SHP77 treated with DMSO at 0.1 percent for 48 hours (cell line): ENCODE results near the gene IRF2BP2.

Experiments used
- DNase-seq: peaks from one replicate; lab custom pipeline; 2025; lab: John Stamatoyannopoulos, UW

IRF2BP2 gene

DNA sequence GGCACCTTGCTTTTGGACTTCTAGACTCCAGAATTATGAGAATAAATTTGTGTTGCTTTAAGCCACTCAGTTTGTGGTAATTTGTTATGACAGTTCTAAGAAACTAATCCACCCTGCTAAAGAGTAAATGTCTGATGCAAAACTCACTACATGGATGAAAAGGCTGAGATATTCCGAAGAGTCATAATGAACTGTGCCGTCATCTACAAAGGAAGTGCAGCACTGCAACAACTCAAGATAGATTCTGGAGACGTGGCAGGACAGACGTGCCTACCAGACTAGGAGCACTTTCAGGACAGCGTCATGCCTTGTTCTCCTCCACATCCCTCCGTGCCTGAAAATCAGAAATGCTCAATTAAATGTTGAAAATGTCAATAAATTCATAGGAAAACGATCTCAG is 24.4 kb upstream of the IRF2BP2 start:
- no peak for DNase-seq

DNA sequence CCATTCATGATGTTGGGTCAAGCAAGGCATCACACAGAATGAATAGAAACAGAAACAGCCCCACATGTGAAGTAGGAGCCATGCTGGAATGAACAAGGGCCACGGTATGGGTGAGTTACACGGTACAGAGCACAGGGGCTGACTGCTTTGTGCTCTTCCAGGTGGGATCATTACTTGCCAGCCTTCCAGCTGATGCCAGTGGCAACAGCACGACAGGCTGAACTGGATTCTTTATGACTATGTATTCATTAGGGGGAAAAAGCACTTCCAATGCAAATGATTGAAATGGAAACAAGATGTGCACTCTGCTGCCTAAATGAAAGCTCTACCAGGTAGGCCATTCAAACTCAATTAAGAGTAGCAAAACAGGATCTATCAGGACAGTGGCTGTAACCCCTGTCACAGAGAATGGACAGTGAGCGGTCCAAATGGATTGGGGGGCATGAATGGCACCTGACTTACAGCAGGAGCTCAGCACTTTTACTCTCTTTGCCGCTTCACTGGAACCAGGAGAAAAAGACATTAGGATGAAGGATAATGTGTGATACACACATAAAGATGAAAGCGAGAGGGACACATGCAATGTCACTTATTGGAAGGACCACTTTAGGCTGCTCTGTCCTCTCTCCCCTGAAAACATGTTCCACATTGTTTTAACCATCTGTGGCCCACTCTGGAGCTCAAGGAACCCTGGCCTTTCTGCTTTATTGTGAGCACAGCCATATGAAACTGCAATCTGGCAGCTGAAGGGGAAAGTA is 23.4 kb upstream of the IRF2BP2 start:
- DNase-seq, result no peak

DNA sequence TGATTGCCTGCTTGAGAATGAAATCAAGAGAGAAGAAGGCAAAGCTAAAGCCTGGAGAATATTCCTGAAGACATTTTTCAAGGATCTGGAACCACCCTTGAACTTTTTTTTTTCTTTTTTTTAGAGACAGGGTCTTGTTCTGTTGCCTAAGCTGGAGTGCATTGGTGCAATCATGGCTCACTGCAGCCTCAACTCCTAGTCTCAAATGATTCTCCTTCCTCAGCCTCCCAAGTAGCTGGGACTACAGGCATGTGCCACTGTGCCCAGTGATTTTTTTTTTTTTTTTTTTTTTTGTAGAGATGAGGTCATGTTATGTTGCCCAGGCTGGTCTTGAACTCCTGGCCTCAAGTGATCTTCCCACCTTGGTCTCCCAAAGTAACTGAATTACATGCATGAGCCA is 22.2 kb upstream of the IRF2BP2 start:
- DNase-seq, result no peak

DNA sequence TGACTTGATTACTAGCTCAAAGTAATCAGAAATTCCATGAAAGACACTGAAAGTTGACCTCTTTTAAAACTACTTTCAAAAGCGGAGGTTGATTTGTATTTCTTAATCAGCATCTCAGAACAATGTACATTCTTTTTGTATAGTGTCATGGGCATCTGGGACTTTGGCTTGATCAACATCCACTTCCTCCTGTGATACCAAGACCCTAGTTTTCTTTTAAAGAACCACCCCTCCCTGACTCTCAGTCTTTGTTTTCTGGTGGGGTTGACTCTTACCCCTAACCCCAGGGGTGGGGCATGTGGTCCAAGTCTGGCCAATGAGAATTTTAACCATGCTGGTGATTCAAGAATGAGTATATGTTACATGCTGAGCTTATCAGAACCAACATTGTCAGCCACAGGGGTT is 21.7 kb upstream of the IRF2BP2 start:
- DNase-seq, result no peak

DNA sequence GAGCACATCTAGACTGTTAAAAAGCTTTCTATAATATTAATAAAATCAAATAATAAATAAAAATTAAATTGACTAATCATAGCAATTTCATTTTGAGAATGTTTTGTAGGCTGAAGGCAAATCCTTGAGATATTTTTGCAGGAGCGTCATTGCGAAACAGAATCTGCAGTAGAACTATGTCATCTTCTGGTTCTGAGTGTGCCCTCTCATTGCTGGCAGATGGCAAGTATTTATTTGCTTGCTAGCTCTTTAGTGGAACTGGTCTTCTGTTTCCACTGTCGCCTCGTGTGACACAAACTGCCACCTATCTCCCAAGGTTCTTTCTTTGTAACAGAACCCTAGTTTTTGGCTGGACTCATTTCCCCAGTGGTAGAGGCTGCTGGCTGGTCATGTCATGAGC is 19.0 kb upstream of the IRF2BP2 start:
- DNase-seq, result no peak

DNA sequence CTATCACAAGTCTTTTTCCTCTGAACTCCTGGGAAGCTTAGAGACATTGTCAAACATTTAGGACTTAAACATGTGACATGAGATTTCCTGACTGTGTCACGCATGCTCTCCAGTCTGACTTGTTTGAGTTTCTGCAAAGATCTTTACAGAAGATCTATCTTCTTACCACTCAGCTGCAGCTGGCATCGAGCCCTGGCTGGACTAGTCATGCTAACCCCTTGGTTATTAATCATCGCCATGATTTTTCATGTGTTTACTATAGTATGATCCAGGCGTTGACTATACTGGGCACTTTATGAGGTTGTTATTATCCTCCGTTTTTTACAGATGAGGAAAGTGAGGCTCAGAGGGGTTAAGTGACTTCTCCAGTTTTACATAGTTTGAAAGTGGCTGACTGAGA is 18.1 kb upstream of the IRF2BP2 start:
- no peak for DNase-seq

DNA sequence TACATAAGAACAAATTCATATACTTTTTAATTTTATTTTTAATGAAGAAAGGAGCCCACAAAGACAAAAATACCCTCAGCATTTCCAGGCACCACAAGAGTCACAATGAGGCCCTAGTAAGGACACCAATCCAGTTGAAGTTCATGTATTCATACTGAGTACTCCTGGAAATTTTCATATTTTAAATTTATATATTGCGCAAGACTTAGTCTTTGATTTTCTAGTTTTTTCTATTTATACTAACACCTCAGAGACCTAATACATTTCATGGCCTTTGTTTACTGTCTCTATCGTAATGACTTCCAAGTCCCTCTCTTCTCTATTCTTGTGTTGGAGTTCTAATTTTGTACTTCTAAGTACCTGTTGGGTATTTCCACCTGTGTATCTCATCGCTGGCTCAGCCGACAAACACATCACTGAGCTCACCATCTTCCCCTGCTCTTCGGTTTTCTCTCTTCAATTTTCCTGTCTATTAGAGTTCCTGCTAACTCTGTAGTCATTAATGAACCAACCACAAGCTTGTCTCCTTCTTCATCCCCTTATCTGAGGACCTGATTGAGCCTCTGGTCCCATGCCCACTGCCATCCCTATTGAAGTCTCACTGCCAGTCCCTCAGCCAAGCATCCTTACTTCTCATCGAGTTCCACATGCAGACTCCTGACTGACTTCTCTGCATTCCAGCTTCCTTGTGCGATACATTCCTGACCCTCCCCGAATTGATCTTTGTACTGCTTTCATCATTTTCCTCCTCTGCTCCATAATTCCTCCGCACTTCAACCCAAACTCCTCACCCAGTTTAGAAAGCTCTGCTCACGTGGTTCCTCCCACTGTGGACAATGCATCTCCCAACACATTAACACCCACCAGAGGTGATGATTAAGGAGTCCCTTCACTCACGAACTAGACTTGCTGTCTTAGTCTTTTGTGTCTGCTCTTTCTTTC is 17.3 kb upstream of the IRF2BP2 start:
- DNase-seq, result no peak

DNA sequence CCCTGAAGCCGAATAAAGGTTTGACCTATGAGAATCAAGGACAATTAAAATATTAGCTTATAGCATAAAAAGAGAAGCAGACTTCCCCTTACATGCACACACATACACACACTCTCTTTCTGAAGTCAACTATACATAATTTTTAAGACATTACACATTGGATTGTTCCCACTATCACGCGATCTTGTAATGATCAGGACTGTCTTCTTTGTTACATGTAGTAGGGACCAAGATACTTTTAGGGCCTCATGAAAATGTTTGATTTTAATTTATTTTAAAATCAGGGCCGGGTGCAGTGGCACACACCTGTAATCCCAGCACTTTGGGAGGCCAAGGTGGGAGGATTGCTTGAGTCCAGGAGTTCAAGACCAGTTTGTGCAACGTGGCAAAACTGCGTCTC is 16.4 kb upstream of the IRF2BP2 start:
- no peak for DNase-seq

DNA sequence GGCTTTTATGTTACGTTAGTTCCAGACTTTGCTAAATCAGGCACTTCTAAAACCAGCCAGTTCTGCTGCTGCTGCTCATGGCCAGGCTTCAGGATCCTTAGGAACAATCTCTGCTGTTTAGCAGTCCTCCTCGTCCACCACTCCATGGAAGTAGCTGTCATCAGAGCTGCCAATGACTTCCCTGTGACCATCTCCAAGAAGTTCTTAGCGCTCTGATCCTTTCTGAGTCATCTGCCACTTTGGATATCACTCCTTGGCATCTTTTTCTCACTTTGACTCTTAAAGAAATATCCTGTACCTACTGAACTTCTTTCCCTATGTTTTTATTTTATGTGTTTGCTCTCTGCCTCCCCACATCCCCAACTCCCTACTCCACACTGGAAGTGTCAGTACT is 14.7 kb upstream of the IRF2BP2 start:
- no peak for DNase-seq

DNA sequence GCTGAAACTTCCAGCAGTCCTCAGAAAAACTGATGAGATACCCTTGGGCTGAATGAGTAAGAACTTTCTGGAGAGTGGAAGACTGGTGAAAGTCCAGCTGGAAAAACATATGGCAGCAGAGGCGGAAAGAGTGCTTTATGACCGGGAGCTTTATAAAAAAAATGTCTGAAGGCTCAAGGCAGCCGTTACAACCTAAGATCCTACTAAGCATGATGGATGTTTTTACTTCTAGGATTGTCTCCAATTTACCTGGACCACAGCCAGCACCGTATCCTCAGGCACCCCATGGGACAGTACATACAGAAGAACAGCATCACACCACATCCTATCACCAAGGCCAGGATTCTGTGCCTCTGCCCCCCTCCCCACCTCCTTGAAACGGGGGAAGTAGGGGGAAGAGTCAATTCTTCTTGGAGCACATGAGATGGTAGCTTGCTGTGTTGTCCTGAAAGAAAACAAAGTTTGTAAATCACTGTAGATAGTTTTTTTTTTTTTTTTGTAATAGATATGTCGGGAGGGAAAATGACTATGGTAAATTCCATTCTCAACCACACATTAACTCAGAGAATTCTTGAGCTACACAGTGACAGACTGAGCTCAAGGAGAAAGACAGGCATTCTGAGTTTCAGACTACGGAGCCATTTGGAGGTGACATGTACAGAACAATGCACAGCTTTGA is 11.8 kb upstream of the IRF2BP2 start:
- no peak for DNase-seq

DNA sequence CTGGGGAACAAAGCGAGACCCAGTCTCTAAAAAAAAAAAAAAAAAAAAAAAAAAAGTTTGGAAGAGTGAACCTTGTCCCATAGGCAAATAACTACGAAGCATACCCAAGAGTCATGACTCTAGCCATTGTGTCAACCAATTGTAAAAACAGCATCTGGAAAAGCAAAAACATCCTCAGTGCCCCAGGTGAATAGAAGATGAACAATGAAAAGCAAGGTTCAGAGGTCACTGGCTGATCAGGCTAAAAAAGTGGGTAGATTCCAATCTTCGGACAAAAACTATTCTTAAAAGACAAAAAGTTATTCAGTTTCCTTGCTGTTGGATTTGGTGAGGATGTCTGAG is 11.1 kb upstream of the IRF2BP2 start:
- DNase-seq, result no peak

DNA sequence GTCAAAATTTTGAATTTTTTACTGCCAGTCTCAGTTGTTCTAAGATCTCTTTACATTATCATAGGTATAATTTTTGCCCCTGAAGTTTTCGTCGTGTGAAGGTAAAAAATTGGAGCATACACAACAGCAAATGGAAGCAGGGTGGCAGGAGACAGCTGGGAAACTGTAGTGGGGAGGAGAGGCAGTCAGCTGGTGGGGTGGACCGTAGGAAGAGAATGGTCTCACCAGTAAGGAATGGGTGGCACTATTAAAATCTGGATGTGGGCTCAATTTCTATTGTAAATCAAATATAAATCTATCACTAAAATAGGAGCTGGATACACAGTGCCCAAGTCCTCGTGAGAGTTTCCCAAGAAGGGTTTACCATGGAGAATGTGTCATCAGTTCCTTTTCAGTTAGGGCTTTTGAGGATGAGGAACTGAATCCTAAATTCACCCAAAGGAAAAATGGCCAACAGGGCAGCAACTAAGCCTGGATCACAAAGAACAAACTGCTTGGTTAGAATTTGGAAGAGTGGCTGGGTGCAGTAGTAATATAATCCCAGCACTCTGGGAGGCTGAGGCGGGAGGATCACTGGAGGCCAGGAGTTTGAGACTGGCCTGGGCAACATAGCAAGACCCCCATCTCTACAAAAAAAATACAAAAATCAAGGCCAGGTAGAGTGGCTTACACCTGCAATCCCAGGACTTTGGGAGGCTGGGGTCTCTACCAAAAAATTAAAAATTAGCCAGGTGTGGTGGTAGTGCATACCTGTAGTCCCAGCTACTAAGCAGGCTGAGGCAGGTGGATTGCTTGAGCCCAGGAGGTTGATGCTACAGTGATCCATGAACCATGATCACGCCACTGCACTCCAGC is 10.5 kb upstream of the IRF2BP2 start:
- DNase-seq, result no peak

DNA sequence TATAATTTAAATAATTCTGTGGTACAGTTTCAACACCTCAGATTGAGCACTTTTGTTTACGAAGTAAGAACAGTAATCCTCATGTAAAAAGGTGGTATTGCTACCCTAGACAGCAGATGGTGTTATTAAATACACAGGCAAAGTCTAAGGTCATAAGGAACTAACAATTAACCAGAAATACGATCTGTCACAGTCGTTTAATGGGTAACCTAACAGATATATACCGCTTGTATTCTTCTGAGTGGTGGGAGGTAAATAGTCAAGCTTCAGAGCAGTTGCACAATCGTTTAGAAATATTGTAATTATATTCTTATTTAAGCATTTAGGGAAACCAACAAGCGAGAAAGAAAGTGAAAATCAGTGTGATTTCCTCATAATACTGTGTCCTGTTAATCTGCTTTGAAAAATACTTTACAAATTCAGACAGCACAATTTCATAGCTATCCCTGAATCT is 9.8 kb upstream of the IRF2BP2 start:
- peak; percentile 55 for DNase-seq

DNA sequence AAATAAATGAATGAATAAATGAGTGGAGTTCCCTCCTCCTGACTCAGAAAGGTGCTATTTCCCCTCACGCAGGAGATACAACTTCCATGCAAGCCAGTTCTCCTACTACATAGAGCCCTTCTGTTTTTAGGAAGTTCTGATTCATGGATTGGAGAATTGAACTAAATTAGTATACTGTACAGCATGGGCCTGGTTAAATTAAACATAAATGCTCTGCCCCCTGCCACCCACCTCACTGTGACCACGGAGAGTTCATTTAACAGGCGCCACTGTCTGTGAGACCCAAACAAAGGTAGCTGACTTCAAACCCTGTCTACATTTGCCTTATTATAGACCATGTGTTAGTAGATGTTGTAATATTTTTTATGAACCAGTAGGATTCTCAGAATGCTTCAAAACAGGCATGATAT is 9.1 kb upstream of the IRF2BP2 start:
- DNase-seq, result no peak

DNA sequence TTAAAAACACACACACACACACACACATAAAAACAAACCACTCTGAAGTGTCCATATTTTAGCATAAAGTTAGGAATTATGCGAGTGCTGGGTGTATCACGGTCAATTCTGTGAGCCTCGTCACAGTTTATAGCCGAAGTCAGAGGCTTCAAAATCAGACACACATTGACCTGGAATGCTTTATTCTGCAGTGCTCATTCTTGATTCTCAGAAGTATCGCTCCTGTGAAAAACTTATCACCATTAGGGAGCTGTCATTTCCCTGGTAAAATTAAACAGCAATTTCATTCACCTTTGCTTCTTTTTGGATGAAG is 8.7 kb upstream of the IRF2BP2 start:
- DNase-seq, result no peak

DNA sequence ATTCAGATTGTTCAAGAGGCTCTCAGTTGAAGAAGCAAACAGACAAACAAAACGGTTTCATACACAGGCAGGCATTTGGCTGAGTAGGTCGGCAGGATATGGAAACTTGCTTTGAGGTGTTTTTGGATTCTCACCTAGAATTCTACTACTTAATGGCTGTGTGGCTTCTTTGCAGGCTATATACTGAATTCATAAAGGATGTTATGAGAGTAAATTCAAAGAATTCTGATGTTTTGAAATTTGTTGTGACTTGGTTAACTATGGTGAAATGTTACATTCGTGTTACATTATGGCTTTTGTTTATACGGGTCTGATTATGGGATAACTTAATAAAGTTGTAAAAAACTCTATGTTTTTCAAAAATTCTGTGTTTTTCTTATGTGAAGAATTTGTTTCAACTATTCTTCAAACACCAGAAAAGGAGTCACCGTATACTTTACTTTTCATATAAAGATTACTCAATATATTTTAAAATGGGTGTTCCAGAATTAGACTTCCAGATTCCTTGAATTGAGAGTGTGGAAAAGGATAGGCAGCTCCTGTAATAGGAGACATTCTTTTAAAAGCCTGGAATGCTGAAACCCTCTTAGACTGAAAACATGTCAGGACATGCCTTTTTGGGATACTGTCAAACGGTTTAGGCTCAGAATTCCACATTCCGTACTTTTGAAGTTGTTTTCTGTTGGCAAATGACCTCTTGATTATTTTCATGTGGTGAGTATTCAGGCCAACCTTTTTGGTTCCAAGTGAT is 8.2 kb upstream of the IRF2BP2 start:
- DNase-seq, result no peak

DNA sequence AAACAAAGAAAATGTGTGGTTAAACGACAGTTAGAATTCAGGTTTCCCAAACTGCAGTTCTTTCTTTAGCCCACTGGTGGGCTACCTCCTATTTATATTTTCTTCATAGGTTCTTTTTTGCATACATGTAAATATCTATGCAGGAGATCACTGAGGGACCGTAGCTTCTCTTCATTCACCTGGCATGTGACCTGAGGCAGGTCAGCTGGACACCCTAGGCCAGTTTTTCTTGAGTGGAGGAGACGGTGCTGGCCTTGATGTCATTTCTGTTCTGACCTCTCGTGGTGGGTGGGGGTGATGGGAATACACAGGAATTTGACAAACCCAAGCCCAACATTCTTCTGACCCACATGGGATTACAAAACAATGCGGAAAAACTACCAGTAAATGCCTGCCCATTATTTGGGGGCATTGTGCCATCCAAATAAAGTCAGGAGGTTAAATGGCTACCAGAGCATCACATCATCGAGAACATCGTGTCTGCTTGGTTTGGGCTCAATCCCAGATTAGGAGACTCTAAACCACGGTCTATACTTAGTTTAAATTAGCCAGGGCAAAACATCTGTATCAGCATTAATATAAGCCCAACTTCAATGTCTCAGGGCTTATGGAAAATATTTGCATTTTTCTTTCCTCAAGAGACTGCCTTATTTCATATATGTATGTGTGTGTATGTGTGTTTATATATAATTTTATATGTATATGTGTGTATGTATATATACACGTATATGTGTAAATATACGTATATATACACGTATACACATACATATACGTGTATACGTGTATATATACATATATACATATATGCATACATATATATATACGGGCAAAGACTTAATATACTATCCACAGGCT is 7.4 kb upstream of the IRF2BP2 start:
- DNase-seq, result no peak

DNA sequence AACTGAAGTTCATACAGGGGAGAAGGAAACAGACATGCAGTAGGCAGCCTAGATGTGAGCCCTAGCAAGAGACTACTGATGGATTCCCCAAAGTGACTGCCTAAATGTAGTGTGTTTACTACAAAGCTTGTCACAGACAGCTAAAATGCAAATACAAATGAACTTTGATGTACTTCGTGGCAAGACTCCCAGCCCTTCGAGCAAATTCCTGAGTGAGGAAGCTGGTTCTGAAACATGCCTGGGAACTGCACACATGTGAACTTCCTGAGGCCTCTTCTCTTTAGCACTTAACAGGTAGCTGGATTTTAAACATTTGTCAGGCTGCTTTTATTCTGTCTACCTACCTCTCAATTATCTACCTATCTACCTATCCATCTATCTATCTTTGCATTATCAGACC is 6.7 kb upstream of the IRF2BP2 start:
- DNase-seq, result no peak

DNA sequence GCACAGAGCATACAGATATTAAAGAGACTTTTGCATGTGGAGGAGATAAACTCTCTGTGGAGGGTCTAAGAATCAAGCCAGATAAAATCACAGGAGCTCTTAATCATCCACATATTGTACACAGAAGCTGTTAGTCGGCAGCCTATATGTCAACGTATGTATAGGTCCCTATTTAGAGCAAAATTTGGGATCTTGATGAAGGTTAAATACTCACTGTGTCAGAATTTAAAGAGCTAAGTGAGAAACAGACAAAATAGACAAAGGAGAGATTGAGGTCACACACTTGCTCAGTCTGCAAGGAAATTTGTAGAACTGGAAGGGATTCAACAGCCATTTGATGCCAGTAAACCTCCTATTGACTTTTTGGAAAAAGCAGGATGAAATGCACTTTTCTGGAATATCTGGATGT is 4.1 kb upstream of the IRF2BP2 start:
- no peak for DNase-seq

DNA sequence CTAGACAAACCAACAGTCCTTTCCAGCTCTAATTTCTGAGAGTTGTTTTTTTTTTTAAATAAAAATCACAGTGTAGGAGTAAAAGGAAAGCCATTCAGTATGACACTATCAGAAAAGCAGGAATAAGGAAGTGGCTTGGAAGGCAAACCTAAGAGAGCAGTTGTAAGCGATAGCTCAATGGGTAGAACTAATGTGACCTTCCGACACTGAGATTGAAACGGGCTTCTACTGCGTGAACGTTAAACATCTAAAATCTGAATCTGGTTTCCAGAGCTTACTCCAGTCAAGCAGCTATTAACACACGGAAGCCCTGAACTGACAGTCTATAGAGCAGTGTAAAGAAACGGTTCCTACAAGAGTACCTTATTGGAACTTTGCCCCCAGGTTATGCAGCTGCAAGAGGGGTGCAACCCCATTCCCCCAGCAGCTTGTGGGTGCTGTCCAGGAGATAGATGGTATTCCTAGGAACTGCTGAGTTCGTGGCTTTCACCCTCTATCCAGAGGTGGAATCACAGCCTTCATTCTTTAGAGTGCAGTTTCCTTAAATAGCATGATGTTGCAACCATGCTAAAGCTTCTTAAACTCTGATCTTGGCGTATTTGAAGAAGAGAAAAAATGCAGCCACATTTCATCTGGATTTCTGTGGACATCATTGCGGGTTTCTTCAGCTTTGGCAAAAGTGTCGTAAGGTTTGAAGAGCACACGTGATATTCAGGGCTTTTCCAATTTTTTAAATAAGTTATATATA is 3.3 kb upstream of the IRF2BP2 start:
- peak; percentile 50 for DNase-seq
